HepG2 (cell line): ENCODE data around the gene IBA57. TPM values are rescaled to one million over a fixed set of nuclear protein-coding genes. Genes with fewer than 3 reads are reported as not detected.

Source experiments
- EED ChIP-seq: sonication (generic); formaldehyde crosslinking; IDR thresholded peaks from 2 replicates; pipeline ENCODE4 v1.5.0; 2020; ENCODE audit warnings: mild to moderate bottlenecking, missing genetic modification reagents
- ELF1 ChIP-seq: sonication (generic); formaldehyde crosslinking; IDR thresholded peaks from 2 replicates; pipeline ENCODE4 v1.4.0; 2020; ENCODE audit warnings: missing genetic modification reagents
- FOXK2 ChIP-seq: fragments of 450-650 bp; IDR thresholded peaks from 2 replicates; pipeline ENCODE4 v1.6.1; 2016
- KMT2B ChIP-seq: IDR thresholded peaks from 2 replicates; pipeline ENCODE4 v1.6.1; 2016; ENCODE audit warnings: missing genetic modification reagents, missing compliant biosample characterization
- MEIS2 ChIP-seq: sonication (generic); formaldehyde crosslinking; IDR thresholded peaks from 2 replicates; pipeline ENCODE4 v1.9.0; 2021; ENCODE audit warnings: mild to moderate bottlenecking, missing genetic modification reagents
- NFYC ChIP-seq: IDR thresholded peaks from 2 replicates; pipeline ENCODE4 v1.6.1; 2016; ENCODE audit warnings: missing genetic modification reagents, missing compliant biosample characterization
- NKX3-1 ChIP-seq: sonication (generic); formaldehyde crosslinking; IDR thresholded peaks from 2 replicates; pipeline ENCODE4 v1.5.0; 2020; ENCODE audit warnings: missing genetic modification reagents
- NR2F2 ChIP-seq: IDR thresholded peaks from 2 replicates; pipeline ENCODE4 v1.6.1; 2012; ENCODE audit warnings: low read depth, inconsistent platforms, borderline replicate concordance
- SOX13 ChIP-seq, 3 experiments: fragments of 450-650 bp in 1 of 3; sonication (generic) in 1 of 3; formaldehyde crosslinking in 1 of 3; IDR thresholded peaks in 2 of 3; conservative IDR thresholded peaks in 1 of 3; 2 replicates each; pipeline versions ENCODE4 v1.5.0 to v1.6.1; 2016 to 2020; ENCODE audit warnings: antibody characterized with exemption in 1 of 3, mild to moderate bottlenecking in 1 of 3, missing compliant biosample characterization in 1 of 3, missing genetic modification reagents in 1 of 3, moderate library complexity in 1 of 3
- SRSF1 ChIP-seq: fragments of 200-400 bp; formaldehyde crosslinking; optimal IDR thresholded peaks from 2 replicates; pipeline ENCODE3; 2017; ENCODE audit warnings: mild to moderate bottlenecking, low read depth, low read length, moderate library complexity
- ZBTB20 ChIP-seq: sonication (generic); formaldehyde crosslinking; IDR thresholded peaks from 2 replicates; pipeline ENCODE4 v1.8.1; 2023; ENCODE audit warnings: missing genetic modification reagents, low read depth, mild to moderate bottlenecking, borderline replicate concordance
- ZFP36L2 ChIP-seq: sonication (generic); formaldehyde crosslinking; IDR thresholded peaks from 2 replicates; pipeline ENCODE4 v1.4.0; 2020; ENCODE audit warnings: missing genetic modification reagents
- ZNF20 ChIP-seq: sonication (generic); formaldehyde crosslinking; IDR thresholded peaks from 2 replicates; pipeline ENCODE4 v1.4.0; 2020; ENCODE audit warnings: mild to moderate bottlenecking, moderate library complexity, missing genetic modification reagents
- ZNF263 ChIP-seq: sonication (generic); formaldehyde crosslinking; IDR thresholded peaks from 2 replicates; pipeline ENCODE4 v1.4.0; 2020; ENCODE audit warnings: missing genetic modification reagents
- ZNF337 ChIP-seq: sonication (generic); formaldehyde crosslinking; IDR thresholded peaks from 2 replicates; pipeline ENCODE4 v1.5.1; 2020; ENCODE audit warnings: missing genetic modification reagents, low read depth, mild to moderate bottlenecking, borderline replicate concordance
- ZNF432 ChIP-seq: sonication (generic); formaldehyde crosslinking; IDR thresholded peaks from 2 replicates; pipeline ENCODE4 v1.5.0; 2020; ENCODE audit warnings: missing genetic modification reagents, mild to moderate bottlenecking, borderline replicate concordance
- ZNF644 ChIP-seq: IDR thresholded peaks from 2 replicates; pipeline ENCODE4 v1.6.1; 2016; ENCODE audit warnings: low read depth
- ZSCAN30 ChIP-seq: sonication (generic); formaldehyde crosslinking; IDR thresholded peaks from 2 replicates; pipeline ENCODE4 v1.5.0; 2020; ENCODE audit warnings: mild to moderate bottlenecking, missing genetic modification reagents
- polyA plus RNA-seq, 8 experiments: library from polyadenylated mRNA; depleted of rRNA in 3 of 8; stranded (reverse) in 7 of 8; unstranded in 1 of 8; fragments of >200 nt; fragmentation: Illumina TruSeq in 4 of 8; extraction: Trizol in 4 of 8; gene quantifications; 2 replicates each; pipeline versions ENCODE4 v1.2.1 to v1.2.3, GENCODE V29; 2011 to 2016; ENCODE audit warnings: low read depth in 4 of 8, missing spikeins in 1 of 8, mixed read lengths in 1 of 8; ENCODE audit not compliant: insufficient read depth in 1 of 8
- total RNA-seq, 5 experiments: library from RNA; depleted of rRNA; stranded (reverse); fragments of >200 nt; fragmentation: Illumina TruSeq; extraction: Trizol; gene quantifications; 2 replicates each; pipeline ENCODE4 v1.2.3, GENCODE V29; 2016; ENCODE audit warnings: low read depth in 1 of 5
- TF ChIP-seq, protein P1 (sequence below): sonication (generic); formaldehyde crosslinking; IDR thresholded peaks from 2 replicates; pipeline ENCODE4 v1.5.1; 2020; ENCODE audit warnings: missing genetic modification reagents, mild to moderate bottlenecking, borderline replicate concordance
- TF ChIP-seq, protein P2 (sequence below): fragments of 450-650 bp; IDR thresholded peaks from 2 replicates; pipeline ENCODE4 v1.6.1; 2017
- TF ChIP-seq, protein P3 (sequence below): sonication (generic); formaldehyde crosslinking; IDR thresholded peaks from 2 replicates; pipeline ENCODE4 v1.9.0; 2021; ENCODE audit warnings: missing genetic modification reagents, borderline replicate concordance
- TF ChIP-seq, protein P4 (sequence below): sonication (generic); formaldehyde crosslinking; IDR thresholded peaks from 2 replicates; pipeline ENCODE4 v1.8.1; 2022; ENCODE audit warnings: low read depth, mild to moderate bottlenecking, missing genetic modification reagents

Gene IBA57
- total and polyA plus RNA-seq, 2 of the 13 experiments (the other 11 are each of a cell fraction or from before 2014, with no cell fraction given) = 2.3 to 10.2 TPM

GRCh38 chr1:228166170-228166936, 749 bp downstream of the IBA57 start (continued):
- TF ChIP-seq, protein P1, sequence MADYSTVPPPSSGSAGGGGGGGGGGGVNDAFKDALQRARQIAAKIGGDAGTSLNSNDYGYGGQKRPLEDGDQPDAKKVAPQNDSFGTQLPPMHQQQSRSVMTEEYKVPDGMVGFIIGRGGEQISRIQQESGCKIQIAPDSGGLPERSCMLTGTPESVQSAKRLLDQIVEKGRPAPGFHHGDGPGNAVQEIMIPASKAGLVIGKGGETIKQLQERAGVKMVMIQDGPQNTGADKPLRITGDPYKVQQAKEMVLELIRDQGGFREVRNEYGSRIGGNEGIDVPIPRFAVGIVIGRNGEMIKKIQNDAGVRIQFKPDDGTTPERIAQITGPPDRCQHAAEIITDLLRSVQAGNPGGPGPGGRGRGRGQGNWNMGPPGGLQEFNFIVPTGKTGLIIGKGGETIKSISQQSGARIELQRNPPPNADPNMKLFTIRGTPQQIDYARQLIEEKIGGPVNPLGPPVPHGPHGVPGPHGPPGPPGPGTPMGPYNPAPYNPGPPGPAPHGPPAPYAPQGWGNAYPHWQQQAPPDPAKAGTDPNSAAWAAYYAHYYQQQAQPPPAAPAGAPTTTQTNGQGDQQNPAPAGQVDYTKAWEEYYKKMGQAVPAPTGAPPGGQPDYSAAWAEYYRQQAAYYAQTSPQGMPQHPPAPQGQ = no peak
- TF ChIP-seq NKX3-1 (CRISPR knock-in tag) (no peak), EED (CRISPR knock-in tag) (no peak), ZNF644 (CRISPR knock-in tag) (no peak), FOXK2 (0 out of 2 replicates have a peak, but pooled peaks have one; percentile 62), SOX13 (IDR thresholded peaks at IDR 0.05) (no peak), SOX13 (CRISPR knock-in tag; conservative IDR thresholded peaks at IDR 0.05 in 1 of 2, IDR thresholded peaks at IDR 0.05 in 1 of 2) (0 out of 4 replicates have a peak, but pooled peaks of 1 of the 2 experiments have one; percentile 8), ZNF432 (CRISPR knock-in tag) (no peak), MEIS2 (peak; percentile 91), ZBTB20 (CRISPR knock-in tag) (0 out of 2 replicates have a peak, but pooled peaks have one; percentile 66), ZNF263 (CRISPR knock-in tag) (no peak), KMT2B (CRISPR knock-in tag) (no peak), ZNF20 (CRISPR knock-in tag) (no peak), ELF1 (no peak), NR2F2 (no peak), ZSCAN30 (CRISPR knock-in tag) (no peak), ZFP36L2 (CRISPR knock-in tag) (no peak), SRSF1 (peak; percentile 69), NFYC (no peak), ZNF337 (CRISPR knock-in tag) (no peak)
- TF ChIP-seq, protein P2, sequence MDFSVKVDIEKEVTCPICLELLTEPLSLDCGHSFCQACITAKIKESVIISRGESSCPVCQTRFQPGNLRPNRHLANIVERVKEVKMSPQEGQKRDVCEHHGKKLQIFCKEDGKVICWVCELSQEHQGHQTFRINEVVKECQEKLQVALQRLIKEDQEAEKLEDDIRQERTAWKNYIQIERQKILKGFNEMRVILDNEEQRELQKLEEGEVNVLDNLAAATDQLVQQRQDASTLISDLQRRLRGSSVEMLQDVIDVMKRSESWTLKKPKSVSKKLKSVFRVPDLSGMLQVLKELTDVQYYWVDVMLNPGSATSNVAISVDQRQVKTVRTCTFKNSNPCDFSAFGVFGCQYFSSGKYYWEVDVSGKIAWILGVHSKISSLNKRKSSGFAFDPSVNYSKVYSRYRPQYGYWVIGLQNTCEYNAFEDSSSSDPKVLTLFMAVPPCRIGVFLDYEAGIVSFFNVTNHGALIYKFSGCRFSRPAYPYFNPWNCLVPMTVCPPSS = no peak
- TF ChIP-seq, protein P3, sequence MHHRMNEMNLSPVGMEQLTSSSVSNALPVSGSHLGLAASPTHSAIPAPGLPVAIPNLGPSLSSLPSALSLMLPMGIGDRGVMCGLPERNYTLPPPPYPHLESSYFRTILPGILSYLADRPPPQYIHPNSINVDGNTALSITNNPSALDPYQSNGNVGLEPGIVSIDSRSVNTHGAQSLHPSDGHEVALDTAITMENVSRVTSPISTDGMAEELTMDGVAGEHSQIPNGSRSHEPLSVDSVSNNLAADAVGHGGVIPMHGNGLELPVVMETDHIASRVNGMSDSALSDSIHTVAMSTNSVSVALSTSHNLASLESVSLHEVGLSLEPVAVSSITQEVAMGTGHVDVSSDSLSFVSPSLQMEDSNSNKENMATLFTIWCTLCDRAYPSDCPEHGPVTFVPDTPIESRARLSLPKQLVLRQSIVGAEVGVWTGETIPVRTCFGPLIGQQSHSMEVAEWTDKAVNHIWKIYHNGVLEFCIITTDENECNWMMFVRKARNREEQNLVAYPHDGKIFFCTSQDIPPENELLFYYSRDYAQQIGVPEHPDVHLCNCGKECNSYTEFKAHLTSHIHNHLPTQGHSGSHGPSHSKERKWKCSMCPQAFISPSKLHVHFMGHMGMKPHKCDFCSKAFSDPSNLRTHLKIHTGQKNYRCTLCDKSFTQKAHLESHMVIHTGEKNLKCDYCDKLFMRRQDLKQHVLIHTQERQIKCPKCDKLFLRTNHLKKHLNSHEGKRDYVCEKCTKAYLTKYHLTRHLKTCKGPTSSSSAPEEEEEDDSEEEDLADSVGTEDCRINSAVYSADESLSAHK (CRISPR knock-in tag) = no peak
- TF ChIP-seq, protein P4, sequence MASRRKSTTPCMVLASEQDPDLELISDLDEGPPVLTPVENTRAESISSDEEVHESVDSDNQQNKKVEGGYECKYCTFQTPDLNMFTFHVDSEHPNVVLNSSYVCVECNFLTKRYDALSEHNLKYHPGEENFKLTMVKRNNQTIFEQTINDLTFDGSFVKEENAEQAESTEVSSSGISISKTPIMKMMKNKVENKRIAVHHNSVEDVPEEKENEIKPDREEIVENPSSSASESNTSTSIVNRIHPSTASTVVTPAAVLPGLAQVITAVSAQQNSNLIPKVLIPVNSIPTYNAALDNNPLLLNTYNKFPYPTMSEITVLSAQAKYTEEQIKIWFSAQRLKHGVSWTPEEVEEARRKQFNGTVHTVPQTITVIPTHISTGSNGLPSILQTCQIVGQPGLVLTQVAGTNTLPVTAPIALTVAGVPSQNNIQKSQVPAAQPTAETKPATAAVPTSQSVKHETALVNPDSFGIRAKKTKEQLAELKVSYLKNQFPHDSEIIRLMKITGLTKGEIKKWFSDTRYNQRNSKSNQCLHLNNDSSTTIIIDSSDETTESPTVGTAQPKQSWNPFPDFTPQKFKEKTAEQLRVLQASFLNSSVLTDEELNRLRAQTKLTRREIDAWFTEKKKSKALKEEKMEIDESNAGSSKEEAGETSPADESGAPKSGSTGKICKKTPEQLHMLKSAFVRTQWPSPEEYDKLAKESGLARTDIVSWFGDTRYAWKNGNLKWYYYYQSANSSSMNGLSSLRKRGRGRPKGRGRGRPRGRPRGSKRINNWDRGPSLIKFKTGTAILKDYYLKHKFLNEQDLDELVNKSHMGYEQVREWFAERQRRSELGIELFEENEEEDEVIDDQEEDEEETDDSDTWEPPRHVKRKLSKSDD (CRISPR knock-in tag) = no peak
